HepG2 (cell line): ENCODE measurements around the gene LBX2. TPM values are rescaled to one million over a fixed set of nuclear protein-coding genes. Genes with fewer than 3 reads are reported as not detected.

Experiments used
- ATAC-seq: fragments of 200-7000 bp; cut with Tn5 transposase; 3 replicates; pipeline ENCODE4 v1.9.1; 2020; ENCODE audit warnings: mild to moderate bottlenecking, moderate library complexity
- BruUV-seq: library from RNA; stranded (reverse); fragments of 400-500 nt; replicated peaks from 2 replicates; lab custom pipeline; 2021; lab: Mats Ljungman, UMichigan
- CTCF ChIA-PET: fragments of 300-600 bp; formaldehyde crosslinking; extraction: SDS; loops from one replicate; lab custom pipeline; 2021; ENCODE audit warnings: low total read pairs, inconsistent platforms, low intra/inter-chr PET ratio; lab: Yijun Ruan, JAX
- POLR2A ChIA-PET: fragments of 350-600 bp; sonication (Branson Sonifier 250); formaldehyde crosslinking; loops from one replicate; lab custom pipeline; 2020; ENCODE audit warnings: antibody characterized with exemption, inconsistent platforms; lab: Yijun Ruan, JAX
- DNase-seq: peaks from one replicate; pipeline ENCODE4 v3.0.0-alpha.2; 2015; ENCODE audit warnings: low spot score
- FAIRE-seq: peaks from 3 replicates; lab custom pipeline; 2011; peaks lifted over from hg19 to GRCh38; lab: Jason Lieb, UNC
- H2AFZ ChIP-seq: one replicate; pipeline ENCODE4 v1.6.1; 2011; ENCODE audit warnings: low read length, inconsistent platforms
- H3K27ac ChIP-seq: fragments of 300-600 bp; 3 replicates; pipeline ENCODE4 v1.8.0; 2011; ENCODE audit warnings: mixed run types, mild to moderate bottlenecking, mixed read lengths, low read length, inconsistent platforms; ENCODE audit not compliant: insufficient read depth; ENCODE audit errors: extremely low read length
- H3K27me3 ChIP-seq, 2 experiments: fragments of 200-600 bp in 1 of 2; 2 replicates in 1 of 2; 3 replicates in 1 of 2; pipeline versions ENCODE4 v1.6.0 to v1.8.0; 2011; ENCODE audit warnings: low read length in 2 of 2, mild to moderate bottlenecking in 2 of 2, moderate library complexity in 2 of 2, inconsistent platforms in 1 of 2; ENCODE audit not compliant: insufficient read depth in 2 of 2, control insufficient read depth in 1 of 2
- H3K36me3 ChIP-seq, 2 experiments: fragments of 200-600 bp in 1 of 2; replicated peaks in 1 of 2; 2 replicates in 1 of 2; 3 replicates in 1 of 2; pipeline versions ENCODE4 v1.5.1 to v1.8.0; 2011; ENCODE audit warnings: low read length in 2 of 2, inconsistent platforms in 1 of 2; ENCODE audit not compliant: insufficient read depth in 2 of 2, control insufficient read depth in 1 of 2
- H3K4me1 ChIP-seq: 2 replicates; pipeline ENCODE4 v1.5.1; 2012; ENCODE audit warnings: low read length, inconsistent platforms; ENCODE audit not compliant: insufficient read depth
- H3K4me2 ChIP-seq: 2 replicates; pipeline ENCODE4 v1.6.0; 2011; ENCODE audit warnings: low read depth, low read length, inconsistent platforms
- H3K4me3 ChIP-seq, 3 experiments: fragments of 200-600 bp in 1 of 3; sonication (generic), shearing (Covaris generic) in 1 of 3; replicated peaks in 1 of 3; 2 replicates each; pipeline ENCODE4 v1.5.1; 2011 to 2016; ENCODE audit warnings: low read length in 3 of 3, inconsistent platforms in 2 of 3, low read depth in 2 of 3, mild to moderate bottlenecking in 2 of 3, control low read depth in 1 of 3, mixed read lengths in 1 of 3; ENCODE audit not compliant: insufficient read depth in 1 of 3
- H3K79me2 ChIP-seq: one replicate; pipeline ENCODE4 v1.6.1; 2011; ENCODE audit warnings: low read length, inconsistent platforms; ENCODE audit not compliant: insufficient read depth
- H3K9ac ChIP-seq: 2 replicates; pipeline ENCODE4 v1.6.0; 2011; ENCODE audit warnings: mild to moderate bottlenecking, low read depth, low read length, inconsistent platforms; ENCODE audit not compliant: insufficient read depth
- H3K9me3 ChIP-seq: 2 replicates; pipeline ENCODE4 v1.5.1; 2012; ENCODE audit warnings: mild to moderate bottlenecking, low read length
- H4K20me1 ChIP-seq: 2 replicates; pipeline ENCODE4 v1.6.0; 2011; ENCODE audit warnings: inconsistent platforms, mild to moderate bottlenecking, low read length, moderate library complexity; ENCODE audit not compliant: insufficient read depth
- BCLAF1 ChIP-seq: fragments of 450-650 bp; IDR thresholded peaks from 2 replicates; pipeline ENCODE4 v1.6.1; 2017; ENCODE audit warnings: mild to moderate bottlenecking
- CEBPB ChIP-seq: IDR thresholded peaks from 2 replicates; pipeline ENCODE4 v1.6.1; 2011; ENCODE audit warnings: low read depth, low read length, improper control_type of control experiment, borderline replicate concordance
- CHD2 ChIP-seq: IDR thresholded peaks from 2 replicates; pipeline ENCODE4 v1.6.1; 2011; ENCODE audit warnings: low read depth, low read length, improper control_type of control experiment
- HHEX ChIP-seq: IDR thresholded peaks from 2 replicates; pipeline ENCODE4 v1.6.1; 2016; ENCODE audit warnings: control low read depth
- MIER3 ChIP-seq: IDR thresholded peaks from 2 replicates; pipeline ENCODE4 v1.6.1; 2016; ENCODE audit warnings: missing compliant biosample characterization, borderline replicate concordance
- PAXIP1 ChIP-seq: sonication (generic); formaldehyde crosslinking; conservative IDR thresholded peaks from 2 replicates; pipeline ENCODE4 v1.4.0; 2020; ENCODE audit warnings: mild to moderate bottlenecking, missing genetic modification reagents, moderate library complexity
- ZNF777 ChIP-seq: sonication (generic); formaldehyde crosslinking; IDR thresholded peaks from 2 replicates; pipeline ENCODE4 v1.4.0; 2020; ENCODE audit warnings: missing genetic modification reagents
- ZNF782 ChIP-seq: sonication (generic); formaldehyde crosslinking; IDR thresholded peaks from 2 replicates; pipeline ENCODE4 v1.4.0; 2020; ENCODE audit warnings: missing genetic modification reagents, mild to moderate bottlenecking, borderline replicate concordance
- WGBS: methylation state at CpG from one replicate; pipeline ENCODE4 v1.1.6; 2017; ENCODE audit warnings: low lambda C conversion rate; 5-methylcytosine and 5-hydroxymethylcytosine counted together
- in situ Hi-C: cut with HindIII; loops from 2 replicates; pipeline ENCODE4 v1.10.0; 2017; ENCODE audit warnings: low pct_unique_long_range_greater_than_20kb; ENCODE audit not compliant: extremely low pct_ligation_motif_present
- intact Hi-C: fragments of 100-400 bp; cut with micrococcal nuclease; formaldehyde crosslinking; loops from one replicate; pipeline ENCODE4 v1.10.0; 2022; ENCODE audit not compliant: unreplicated experiment
- polyA plus RNA-seq, 8 experiments: library from polyadenylated mRNA; depleted of rRNA in 3 of 8; stranded (reverse) in 7 of 8; unstranded in 1 of 8; fragments of >200 nt; fragmentation: Illumina TruSeq in 4 of 8; extraction: Trizol in 4 of 8; gene quantifications; 2 replicates each; pipeline versions ENCODE4 v1.2.1 to v1.2.3, GENCODE V29; 2011 to 2016; ENCODE audit warnings: low read depth in 4 of 8, missing spikeins in 1 of 8, mixed read lengths in 1 of 8; ENCODE audit not compliant: insufficient read depth in 1 of 8
- total RNA-seq, 5 experiments: library from RNA; depleted of rRNA; stranded (reverse); fragments of >200 nt; fragmentation: Illumina TruSeq; extraction: Trizol; gene quantifications; 2 replicates each; pipeline ENCODE4 v1.2.3, GENCODE V29; 2016; ENCODE audit warnings: low read depth in 1 of 5

Gene LBX2
- total and polyA plus RNA-seq, 2 of the 13 experiments (the other 11 are each of a cell fraction or from before 2014, with no cell fraction given): 6.4 to 8.1 TPM

- H3K79me2 ChIP-seq: no peaks in the 10 kb centered on the region
- DNase-seq (no peak), ATAC-seq (no peak), FAIRE-seq (no peak)
- TF ChIP-seq MIER3 (CRISPR knock-in tag): no peak
- no peak for TF ChIP-seq HHEX (CRISPR knock-in tag)
- no peaks in the 10 kb centered on the region for H3K36me3 ChIP-seq
- in situ Hi-C loops: no loop called here
- H3K4me3 ChIP-seq: no peak overlapping the region
- ChIA-PET POLR2A (no interaction called here), CTCF (no interaction called here)
- H3K27ac ChIP-seq: no peak overlapping the region
- WGBS: 45% methylated on average over 2 of the region's 5 CpGs
- no peak overlapping the region for H3K9ac ChIP-seq
- peaks cover 4 to 34% of the 10 kb centered on the region in 2 experiments; a peak in 3 of 5 replicates for H3K27me3 ChIP-seq
- H2AFZ ChIP-seq: no peak overlapping the region
- BruUV-seq: no TSS peak
- H3K4me2 ChIP-seq: no peak overlapping the region
- H3K4me1 ChIP-seq: no peaks in the 10 kb centered on the region; the same call in 1 of the 2 replicates
- intact Hi-C loops: no loop called here
- no peaks in the 10 kb centered on the region for H4K20me1 ChIP-seq
- no peaks in the 10 kb centered on the region for H3K9me3 ChIP-seq
These were observed 40.9 kb upstream of the LBX2 start for GRCh38 chr2:74540291-74540690.

- no peaks in the 10 kb centered on the region for H3K9me3 ChIP-seq
- BruUV-seq: no TSS peak
- no peaks in the 10 kb centered on the region for H3K36me3 ChIP-seq
- ChIA-PET CTCF (no interaction called here), POLR2A (no interaction called here)
- no peaks in the 10 kb centered on the region for H3K79me2 ChIP-seq
- H2AFZ ChIP-seq: no peak overlapping the region
- no peak overlapping the region for H3K4me3 ChIP-seq
- H3K27ac ChIP-seq: no peak overlapping the region
- intact Hi-C loops (no loop called here), in situ Hi-C loops (no loop called here)
- H4K20me1 ChIP-seq: no peaks in the 10 kb centered on the region
- DNase-seq (no peak), ATAC-seq (no peak), FAIRE-seq (no peak)
- peaks cover 4 to 33% of the 10 kb centered on the region in 2 experiments; a peak in 3 of 5 replicates for H3K27me3 ChIP-seq
- 54% methylated on average over 7 of the region's 7 CpGs for WGBS
- H3K9ac ChIP-seq: no peak overlapping the region
- no peaks in the 10 kb centered on the region for H3K4me1 ChIP-seq
- no peak overlapping the region for H3K4me2 ChIP-seq
- no peak for TF ChIP-seq ZNF777 (CRISPR knock-in tag)
- no peak for TF ChIP-seq BCLAF1
- TF ChIP-seq CHD2: no peak
- TF ChIP-seq CEBPB: peak; percentile 91
- no peak for TF ChIP-seq PAXIP1 (CRISPR knock-in tag)
- TF ChIP-seq ZNF782: no peak
These were observed 39.5 kb upstream of the LBX2 start for GRCh38 chr2:74538881-74539339.
